Activated T-cell treated with anti-CD3 and anti-CD28 coated beads, Interleukin-2, amount 50 U/mL, for 4 hours (primary cell): Measurements from ENCODE around the gene AUTS2. TPM values are rescaled to one million over a fixed set of nuclear protein-coding genes. Genes with fewer than 3 reads are reported as not detected.

ENCODE experiments used
- ATAC-seq, 2 donors: fragments of 200-7000 bp; cut with Tn5 transposase; one replicate each; pipeline ENCODE4 v1.10.0; 2021
- DNase-seq: peaks from one replicate; pipeline ENCODE4 v3.0.0-alpha.2; 2020
- H3K27me3 Mint-ChIP-seq: one replicate; pipeline ENCODE4 v1.8.0; 2021; ENCODE audit warnings: low read depth, mixed read lengths
- H3K36me3 Mint-ChIP-seq: one replicate; pipeline ENCODE4 v1.8.0; 2022; ENCODE audit warnings: mixed read lengths; ENCODE audit not compliant: insufficient read depth
- H3K4me1 Mint-ChIP-seq: one replicate; pipeline ENCODE4 v1.8.0; 2021; ENCODE audit warnings: low read depth, mixed read lengths
- H3K4me3 Mint-ChIP-seq: one replicate; pipeline ENCODE4 v1.8.0; 2021; ENCODE audit warnings: mild to moderate bottlenecking, moderate library complexity, mixed read lengths
- H3K9me3 Mint-ChIP-seq: one replicate; pipeline ENCODE4 v1.8.0; 2021; ENCODE audit warnings: mixed read lengths
- total RNA-seq, 3 donors: library from RNA; stranded (reverse); gene quantifications; one replicate each; pipeline ENCODE4 v1.2.1, GENCODE V29; 2021

Gene AUTS2
- total RNA-seq, 3 donors from 2014 or later = 1.4 to 4.4 (median 2.8) TPM

DNA sequence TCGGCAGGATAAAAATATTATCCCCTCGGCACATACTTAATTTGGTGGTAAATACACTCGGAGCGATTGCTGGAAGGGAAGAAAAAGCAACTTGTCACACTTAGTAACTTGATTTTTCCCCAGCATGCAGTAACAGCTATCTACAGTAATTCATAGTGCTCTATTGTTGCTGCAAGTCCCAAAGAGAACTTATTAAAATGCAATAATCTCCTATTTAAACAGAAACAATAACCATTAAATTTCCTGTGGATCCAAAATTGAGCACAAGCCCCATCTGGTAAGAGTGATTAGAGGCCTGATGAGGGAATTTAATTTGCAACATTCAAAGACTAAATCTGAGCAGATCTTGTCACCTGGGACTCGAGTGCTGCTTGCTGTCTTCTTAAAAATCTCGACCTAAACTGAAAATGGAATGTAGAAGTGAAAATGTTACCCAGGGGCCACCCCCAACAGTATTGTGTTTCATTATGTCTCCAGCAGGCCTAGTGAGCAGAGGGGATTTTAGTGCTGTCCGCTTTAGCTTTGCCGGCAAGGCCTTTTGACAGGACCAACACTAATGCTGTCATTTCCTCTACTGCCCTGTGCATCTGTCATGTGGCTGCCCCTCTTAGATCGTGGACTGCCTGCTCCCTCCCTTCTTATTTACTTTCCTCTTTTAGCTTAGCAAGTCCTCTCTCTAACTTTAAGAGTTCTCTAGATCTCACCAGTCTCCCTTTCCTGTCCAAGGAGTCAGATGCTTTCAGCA is 639.7 kb downstream of the AUTS2 start:
- Mint-ChIP-seq H3K36me3 (no peaks in the 10 kb centered on the region), H3K4me3 (no peak overlapping the region), H3K4me1 (no peaks in the 10 kb centered on the region), H3K27me3 (no peaks in the 10 kb centered on the region), H3K9me3 (no peaks in the 10 kb centered on the region)
- DNase-seq (no peak), ATAC-seq (no peak)

DNA sequence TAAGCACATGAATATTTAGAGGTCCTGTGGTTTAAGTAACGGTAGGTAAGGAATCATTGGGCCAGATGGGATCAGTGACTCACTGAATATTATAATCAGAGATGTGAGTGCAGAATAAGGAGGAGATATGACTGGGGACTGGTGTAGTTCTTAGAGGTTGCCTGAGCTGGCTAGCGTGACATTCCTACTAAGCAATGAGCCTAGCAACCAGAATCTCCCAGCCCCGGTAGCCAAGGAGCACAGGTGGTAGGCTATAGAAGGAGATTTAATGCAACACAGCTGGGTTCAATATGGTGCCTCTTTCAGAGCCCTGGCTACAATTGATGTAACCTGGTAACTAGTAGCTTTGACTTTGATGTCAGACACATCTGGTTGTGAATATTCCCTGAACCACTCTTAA is 641.6 kb downstream of the AUTS2 start:
- Mint-ChIP-seq H3K36me3 (no peaks in the 10 kb centered on the region), H3K4me3 (no peak overlapping the region), H3K4me1 (no peaks in the 10 kb centered on the region), H3K9me3 (no peaks in the 10 kb centered on the region), H3K27me3 (no peaks in the 10 kb centered on the region)
- no peak for ATAC-seq
- DNase-seq = no peak

DNA sequence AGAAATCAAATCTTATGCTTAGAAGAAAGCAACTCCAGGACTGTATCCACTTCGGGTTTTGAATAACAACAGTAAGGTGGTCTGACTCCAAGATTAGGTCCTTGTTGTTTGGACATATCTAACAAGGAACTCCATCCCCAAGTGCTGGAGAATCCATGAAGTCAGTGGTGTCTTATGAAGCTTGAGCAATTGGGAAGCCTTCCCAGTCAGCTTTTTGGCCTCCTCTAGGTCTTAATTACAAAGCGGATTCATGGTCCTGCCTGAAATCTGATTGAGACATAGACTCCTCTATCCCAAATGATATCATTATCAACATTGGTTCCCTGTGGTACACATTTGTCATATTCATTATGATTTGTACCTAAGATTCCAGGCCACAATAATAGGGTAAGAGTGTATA is 642.6 kb downstream of the AUTS2 start:
- H3K4me3 Mint-ChIP-seq = no peak overlapping the region
- H3K4me1 Mint-ChIP-seq = no peaks in the 10 kb centered on the region
- no peaks in the 10 kb centered on the region for H3K36me3 Mint-ChIP-seq
- ATAC-seq = no peak
- H3K27me3 Mint-ChIP-seq = no peaks in the 10 kb centered on the region
- no peaks in the 10 kb centered on the region for H3K9me3 Mint-ChIP-seq
- DNase-seq = no peak

DNA sequence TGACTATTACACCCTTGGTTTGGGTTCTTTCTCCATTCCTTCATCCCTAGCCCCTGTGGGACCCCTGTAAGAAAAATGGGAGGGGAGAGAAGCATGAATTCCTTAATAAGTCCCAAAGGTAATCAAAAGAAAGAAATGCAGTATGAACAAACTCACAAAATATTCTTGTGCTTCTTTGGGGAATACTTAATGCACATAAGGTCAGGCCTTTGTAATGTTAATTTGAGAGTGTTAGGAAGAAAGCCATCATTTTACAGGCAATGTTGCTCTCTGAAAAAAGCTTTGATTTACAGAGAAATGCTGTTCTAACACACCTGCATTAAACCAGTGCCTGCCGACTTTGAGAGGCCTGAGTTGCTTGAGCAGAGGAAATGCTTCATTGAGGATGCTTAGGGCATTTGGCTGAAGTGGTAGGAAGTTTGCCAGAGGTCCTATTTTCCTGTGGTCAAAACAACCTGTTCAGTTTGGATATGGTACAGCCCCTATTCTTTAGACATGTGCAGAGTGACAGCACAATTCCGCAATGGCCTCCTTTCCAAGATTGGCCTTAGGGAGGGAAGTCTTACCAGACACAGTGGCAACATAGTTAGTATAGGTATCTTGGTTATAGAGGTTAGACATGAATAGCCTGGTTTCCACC is 643.4 kb downstream of the AUTS2 start:
- H3K4me3 Mint-ChIP-seq = no peak overlapping the region
- DNase-seq = no peak
- H3K36me3 Mint-ChIP-seq = no peaks in the 10 kb centered on the region
- H3K4me1 Mint-ChIP-seq = no peaks in the 10 kb centered on the region
- H3K27me3 Mint-ChIP-seq = no peaks in the 10 kb centered on the region
- no peaks in the 10 kb centered on the region for H3K9me3 Mint-ChIP-seq
- ATAC-seq = no peak

DNA sequence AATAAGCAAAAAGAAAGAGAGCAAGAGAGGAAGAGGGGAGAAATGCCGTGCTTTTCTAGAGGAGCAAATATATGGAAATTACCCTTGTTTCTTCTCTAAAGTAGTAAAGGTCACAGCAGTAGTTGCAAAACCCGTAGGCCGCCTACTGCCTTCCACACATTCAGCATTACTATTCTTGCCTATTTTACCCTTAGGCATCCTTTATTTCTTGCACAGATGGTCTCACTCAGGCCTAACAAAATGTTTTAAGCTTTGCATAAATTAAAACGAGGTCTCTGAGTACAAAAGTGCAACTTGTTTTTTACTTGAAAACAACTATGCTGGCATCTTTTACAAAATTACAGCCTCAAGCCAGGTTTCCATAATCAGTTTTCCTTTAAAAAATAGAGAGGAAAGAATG is 644.6 kb downstream of the AUTS2 start:
- no peak for ATAC-seq
- Mint-ChIP-seq H3K4me1 (no peaks in the 10 kb centered on the region), H3K9me3 (no peaks in the 10 kb centered on the region), H3K27me3 (no peaks in the 10 kb centered on the region), H3K36me3 (no peaks in the 10 kb centered on the region), H3K4me3 (no peak overlapping the region)
- no peak for DNase-seq

DNA sequence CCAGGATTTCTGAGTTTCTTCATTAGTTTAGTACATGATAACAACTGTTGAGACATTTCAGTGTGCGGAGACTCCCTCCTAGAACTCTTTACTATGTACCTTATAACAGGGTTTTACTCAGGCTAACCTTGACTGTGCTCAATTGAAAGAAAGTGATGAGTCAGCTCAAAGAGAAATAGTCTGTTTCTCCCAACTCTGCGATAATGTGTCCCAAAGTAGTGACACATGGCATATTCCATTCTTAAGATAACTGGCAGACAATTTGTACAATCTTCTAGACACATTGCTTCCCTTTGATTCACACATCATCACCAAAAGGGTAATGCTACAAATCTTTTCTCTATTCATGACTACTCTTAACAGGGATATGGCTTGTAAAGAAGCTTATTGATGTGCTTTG is 645.2 kb downstream of the AUTS2 start:
- ATAC-seq (no peak), DNase-seq (no peak)
- no peaks in the 10 kb centered on the region for H3K4me1 Mint-ChIP-seq
- H3K36me3 Mint-ChIP-seq = no peaks in the 10 kb centered on the region
- no peak overlapping the region for H3K4me3 Mint-ChIP-seq
- no peaks in the 10 kb centered on the region for H3K9me3 Mint-ChIP-seq
- no peaks in the 10 kb centered on the region for H3K27me3 Mint-ChIP-seq

DNA sequence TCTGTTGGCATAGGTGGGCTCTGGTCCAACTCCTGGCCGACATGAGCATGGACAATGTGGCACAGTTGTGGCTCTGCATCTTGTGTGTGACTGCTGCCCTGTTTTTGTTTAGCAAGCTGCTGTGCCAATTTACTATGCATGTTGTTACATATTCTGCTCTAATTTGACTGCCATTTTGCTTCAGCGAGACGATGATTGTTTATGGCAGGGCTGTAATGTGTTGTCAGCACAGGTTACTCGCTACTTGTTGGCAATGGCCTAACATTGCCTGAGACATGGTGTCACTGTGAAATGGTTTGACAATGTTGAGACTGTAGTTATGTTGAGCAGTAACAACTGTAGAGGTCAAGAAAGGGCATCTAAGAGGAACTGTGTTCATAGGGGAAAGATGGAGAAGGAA is 659.6 kb downstream of the AUTS2 start:
- Mint-ChIP-seq H3K9me3 (peaks cover 11% of the 10 kb centered on the region), H3K27me3 (no peaks in the 10 kb centered on the region), H3K36me3 (no peaks in the 10 kb centered on the region), H3K4me3 (no peak overlapping the region), H3K4me1 (no peaks in the 10 kb centered on the region)
- ATAC-seq (no peak), DNase-seq (no peak)

DNA sequence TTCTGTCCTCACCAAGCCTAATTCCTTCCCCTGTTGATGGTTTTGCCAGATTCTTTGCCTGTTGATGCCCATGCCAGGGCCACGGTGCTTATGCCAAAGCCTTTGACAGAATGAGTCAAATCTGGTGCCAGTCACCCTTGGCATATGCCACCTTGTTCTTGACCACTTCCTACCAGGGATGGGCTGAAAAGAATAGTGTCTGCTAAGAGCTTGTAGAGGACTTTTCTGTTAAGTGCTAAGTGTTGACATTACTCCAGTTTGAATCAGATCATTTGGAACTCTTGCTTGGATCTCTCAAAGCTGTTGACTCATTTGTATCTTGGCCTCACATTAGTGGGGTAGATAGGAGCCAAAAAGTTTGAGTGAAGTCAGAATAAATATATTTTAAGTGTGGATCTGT is 661.2 kb downstream of the AUTS2 start:
- Mint-ChIP-seq H3K4me3 (no peak overlapping the region), H3K9me3 (peaks cover 5% of the 10 kb centered on the region), H3K4me1 (no peaks in the 10 kb centered on the region), H3K27me3 (no peaks in the 10 kb centered on the region), H3K36me3 (no peaks in the 10 kb centered on the region)
- ATAC-seq (no peak), DNase-seq (no peak)

DNA sequence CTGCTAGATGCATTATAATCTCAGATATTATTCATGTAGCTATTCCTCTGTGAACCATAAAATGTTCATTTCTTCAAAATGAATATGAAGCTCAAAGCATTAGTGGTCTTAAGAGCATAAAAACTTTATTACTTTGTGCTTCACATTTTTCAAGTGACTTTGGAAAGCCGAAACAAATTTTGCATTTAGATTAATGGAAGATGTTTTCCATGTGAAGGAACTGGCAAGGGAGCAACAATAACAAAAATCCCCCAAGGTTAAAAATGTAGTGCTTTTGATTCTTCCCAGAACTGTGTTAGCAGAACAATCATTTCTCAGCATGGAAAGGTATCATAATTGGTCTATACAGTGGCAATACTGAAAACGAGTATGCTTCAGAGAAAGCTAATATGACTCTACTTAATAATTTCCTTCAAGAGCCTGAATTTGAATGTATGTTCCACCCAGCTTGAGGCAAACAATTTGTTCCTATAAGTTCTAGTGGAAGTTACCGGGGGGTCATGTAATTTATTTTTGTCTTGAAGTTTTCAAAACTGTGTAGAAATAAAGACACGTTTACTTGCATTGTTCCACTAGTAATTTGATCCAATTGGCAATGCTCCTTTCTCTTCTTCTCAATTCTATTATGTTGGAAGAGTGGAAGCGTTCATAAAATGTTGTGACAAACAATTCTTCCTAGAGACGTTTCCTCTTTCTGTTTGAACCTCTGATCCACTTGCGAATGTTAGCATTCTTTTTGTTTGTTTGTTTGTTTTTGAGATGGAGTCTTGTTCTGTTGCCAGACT is 665.4 kb downstream of the AUTS2 start:
- ATAC-seq (no peak), DNase-seq (no peak)
- Mint-ChIP-seq H3K4me3 (no peak overlapping the region), H3K4me1 (no peaks in the 10 kb centered on the region), H3K36me3 (no peaks in the 10 kb centered on the region), H3K9me3 (no peaks in the 10 kb centered on the region), H3K27me3 (no peaks in the 10 kb centered on the region)

DNA sequence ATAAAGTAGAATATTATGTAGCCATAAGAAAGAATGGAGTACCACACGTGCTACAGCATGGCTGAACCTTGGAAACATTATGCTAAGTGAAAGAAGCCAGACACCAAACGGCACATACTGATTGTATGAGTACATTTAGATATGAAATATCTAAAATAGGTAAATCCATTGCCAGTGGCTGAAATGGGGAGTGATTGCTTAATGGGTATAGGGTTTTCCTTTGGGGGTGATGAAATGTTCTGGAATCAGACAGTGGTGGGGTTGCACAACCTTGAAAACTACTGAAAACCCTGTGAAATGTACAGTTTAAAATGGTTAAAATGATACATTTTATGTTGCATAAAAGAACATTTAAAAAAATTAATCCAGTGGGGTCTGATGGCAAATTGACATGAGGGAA is 667.9 kb downstream of the AUTS2 start:
- Mint-ChIP-seq H3K27me3 (no peaks in the 10 kb centered on the region), H3K36me3 (no peaks in the 10 kb centered on the region), H3K4me1 (no peaks in the 10 kb centered on the region), H3K4me3 (no peak overlapping the region), H3K9me3 (no peaks in the 10 kb centered on the region)
- no peak for DNase-seq
- no peak for ATAC-seq

DNA sequence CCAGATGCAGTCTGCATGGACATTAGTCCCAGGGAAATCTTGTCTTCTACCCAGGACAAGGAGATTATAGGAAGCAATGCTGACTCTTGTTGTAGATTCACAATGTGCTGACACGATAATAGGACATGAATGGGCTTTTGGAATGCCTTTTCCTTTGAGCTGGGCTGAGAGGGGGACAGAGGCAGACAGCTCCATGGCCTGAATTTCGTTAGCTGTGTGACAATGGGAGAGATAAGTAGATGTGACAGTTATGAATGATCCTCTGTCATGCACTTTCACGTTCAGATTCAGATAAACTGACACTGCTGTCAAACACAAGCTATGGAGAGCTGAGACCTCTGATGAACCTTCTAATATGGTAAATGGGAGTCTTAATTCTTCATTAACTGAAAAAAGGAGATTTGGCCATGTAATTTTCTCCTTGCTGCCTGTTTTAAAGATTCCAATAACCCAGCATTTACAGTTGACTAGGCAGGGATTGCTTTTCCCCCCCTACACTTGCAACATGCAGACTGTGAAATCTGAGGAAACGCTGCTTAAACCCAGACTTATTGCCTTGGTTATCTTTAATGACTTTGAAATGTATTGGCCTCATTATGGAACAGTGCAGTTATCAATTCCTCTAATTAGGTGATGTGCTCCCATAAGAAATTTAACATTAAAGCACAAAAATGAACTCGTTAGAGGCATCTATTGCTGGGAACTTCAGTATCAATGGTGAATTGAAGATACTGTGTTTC is 669.3 kb downstream of the AUTS2 start:
- ATAC-seq = no peak
- Mint-ChIP-seq H3K36me3 (no peaks in the 10 kb centered on the region), H3K9me3 (no peaks in the 10 kb centered on the region), H3K27me3 (no peaks in the 10 kb centered on the region), H3K4me3 (no peak overlapping the region), H3K4me1 (no peaks in the 10 kb centered on the region)
- DNase-seq = no peak

DNA sequence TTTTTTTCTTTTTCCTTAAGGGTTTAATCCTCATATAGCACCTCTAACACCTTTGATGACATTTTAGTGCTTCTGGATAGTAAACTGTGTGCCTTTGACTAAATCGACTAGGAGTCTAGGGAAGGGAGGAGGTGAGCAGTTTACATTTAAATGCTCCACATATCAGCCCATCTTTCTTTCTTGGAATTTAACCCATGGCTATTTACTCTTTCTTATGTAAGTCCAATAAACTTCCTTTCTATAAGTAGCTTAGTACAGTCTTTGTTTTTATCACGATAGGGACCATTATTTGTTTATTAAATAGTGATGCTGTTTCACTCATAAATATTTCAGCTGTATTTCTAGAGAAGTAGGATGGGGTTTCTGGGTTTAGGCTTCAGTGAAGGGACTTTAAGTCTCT is 669.9 kb downstream of the AUTS2 start:
- H3K4me3 Mint-ChIP-seq = no peak overlapping the region
- no peaks in the 10 kb centered on the region for H3K36me3 Mint-ChIP-seq
- H3K27me3 Mint-ChIP-seq = no peaks in the 10 kb centered on the region
- no peaks in the 10 kb centered on the region for H3K9me3 Mint-ChIP-seq
- DNase-seq (no peak), ATAC-seq (no peak)
- H3K4me1 Mint-ChIP-seq = no peaks in the 10 kb centered on the region

DNA sequence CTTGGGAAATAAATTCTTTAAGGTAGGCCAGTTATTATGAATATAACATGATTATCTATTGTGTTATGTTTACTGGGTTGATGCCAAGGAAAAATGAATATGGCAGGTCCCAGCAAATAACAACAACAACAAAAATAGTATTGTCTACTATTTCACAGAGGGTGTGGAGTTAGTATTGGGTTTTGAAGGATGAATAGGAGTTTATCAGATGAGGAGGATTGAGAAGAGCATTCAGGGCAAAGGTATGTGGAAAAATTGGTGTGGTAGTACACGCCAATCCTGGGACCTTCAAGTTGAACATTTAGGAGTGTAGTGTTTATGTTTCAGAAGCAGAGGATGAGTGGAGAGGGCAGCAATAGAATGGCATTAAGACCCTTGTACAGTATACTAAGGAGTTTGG is 671.9 kb downstream of the AUTS2 start:
- Mint-ChIP-seq H3K4me3 (no peak overlapping the region), H3K9me3 (no peaks in the 10 kb centered on the region), H3K36me3 (no peaks in the 10 kb centered on the region), H3K4me1 (no peaks in the 10 kb centered on the region), H3K27me3 (no peaks in the 10 kb centered on the region)
- DNase-seq (no peak), ATAC-seq (no peak)

DNA sequence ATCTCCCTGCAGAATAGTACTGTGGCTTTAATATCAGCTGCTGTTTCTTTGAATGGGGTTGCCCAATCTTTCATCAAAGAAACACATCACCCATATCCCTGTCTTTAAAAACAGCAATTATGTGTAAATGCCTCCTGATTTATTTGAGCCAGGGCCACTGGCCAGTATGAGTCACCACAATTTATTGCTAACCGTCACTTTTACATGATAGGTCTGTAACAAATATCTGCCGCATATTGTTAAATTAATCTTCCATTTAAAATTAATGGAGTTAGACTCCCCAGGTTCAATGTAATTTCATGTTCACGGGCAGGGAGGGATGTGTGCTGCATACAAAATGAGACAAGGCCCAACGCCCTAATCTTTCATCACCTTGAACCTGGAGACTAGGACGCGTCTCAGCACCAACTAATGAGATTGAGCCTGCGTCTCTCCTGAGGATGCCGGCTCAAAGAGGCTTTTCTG is 673.4 kb downstream of the AUTS2 start:
- H3K4me1 Mint-ChIP-seq = no peaks in the 10 kb centered on the region
- no peak for DNase-seq
- no peaks in the 10 kb centered on the region for H3K27me3 Mint-ChIP-seq
- no peak overlapping the region for H3K4me3 Mint-ChIP-seq
- H3K36me3 Mint-ChIP-seq = no peaks in the 10 kb centered on the region
- ATAC-seq = no peak
- no peaks in the 10 kb centered on the region for H3K9me3 Mint-ChIP-seq
